ELF-1 (cell line): Measurements from ENCODE around the gene CEP170.
"Not testable (repeated sequence)": the region's sequence is repeated elsewhere in the genome, so short reads cannot be mapped to it uniquely, and the experiment has no call there.

Experiments
- DNase-seq: peaks from one replicate; pipeline ENCODE4 v3.0.0-alpha.2; 2016; ENCODE audit warnings: low read depth, low spot score

CEP170 gene

GRCh38 chr1:243177792-243178191, 77.3 kb downstream of the CEP170 start:
- not testable (repeated sequence) for DNase-seq

DNA sequence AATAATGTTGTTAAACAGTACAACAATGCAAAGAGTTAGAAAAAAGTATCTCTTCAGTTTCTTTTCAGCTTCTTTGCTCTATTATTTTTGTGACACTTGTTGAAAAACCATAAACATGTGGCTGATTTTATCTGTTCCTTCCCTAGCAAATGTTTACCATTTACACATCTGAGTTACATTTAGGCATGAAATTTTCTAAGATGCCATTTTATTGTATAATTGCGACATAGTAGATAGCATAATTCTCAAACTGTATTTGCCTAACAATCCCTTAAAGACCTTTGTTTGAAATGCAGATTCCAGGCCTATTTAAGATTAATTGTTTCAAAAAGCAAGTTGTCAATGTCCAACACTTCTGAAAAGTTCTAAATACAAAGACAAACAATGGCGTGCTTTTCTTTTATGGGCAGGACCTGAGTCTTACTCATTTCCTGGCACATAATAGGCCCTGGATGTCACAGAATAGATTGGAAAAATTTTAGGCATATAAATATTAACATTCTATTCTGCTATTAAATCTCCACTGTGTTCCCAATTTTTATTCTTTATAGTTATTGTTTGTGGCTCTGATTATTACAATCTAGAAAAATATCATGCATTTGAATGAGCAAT, 81.2 kb downstream of the CEP170 start:
- DNase-seq = not testable (repeated sequence)

GRCh38 chr1:243164911-243165310, 90.2 kb downstream of the CEP170 start:
- DNase-seq = not testable (repeated sequence)

DNA sequence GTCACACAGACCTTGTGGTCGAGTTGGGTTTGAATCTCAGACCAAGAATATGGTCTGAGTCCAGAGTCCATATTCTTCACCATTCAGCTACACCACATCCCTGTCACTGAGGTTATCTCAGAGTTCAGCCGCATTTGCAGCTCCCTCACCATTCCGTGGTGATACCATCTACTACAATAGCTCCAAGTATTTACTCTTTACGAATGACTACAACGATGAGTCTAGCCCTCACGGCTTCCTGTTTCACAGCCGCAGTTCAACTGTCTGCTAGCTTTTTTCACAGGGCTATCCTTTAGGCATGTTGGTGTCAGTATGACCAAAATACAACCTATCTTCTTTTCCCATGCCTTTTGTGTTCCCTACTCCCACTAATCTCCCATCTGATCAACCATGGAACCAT, 104.2 kb downstream of the CEP170 start:
- DNase-seq = peak; percentile 4

DNA sequence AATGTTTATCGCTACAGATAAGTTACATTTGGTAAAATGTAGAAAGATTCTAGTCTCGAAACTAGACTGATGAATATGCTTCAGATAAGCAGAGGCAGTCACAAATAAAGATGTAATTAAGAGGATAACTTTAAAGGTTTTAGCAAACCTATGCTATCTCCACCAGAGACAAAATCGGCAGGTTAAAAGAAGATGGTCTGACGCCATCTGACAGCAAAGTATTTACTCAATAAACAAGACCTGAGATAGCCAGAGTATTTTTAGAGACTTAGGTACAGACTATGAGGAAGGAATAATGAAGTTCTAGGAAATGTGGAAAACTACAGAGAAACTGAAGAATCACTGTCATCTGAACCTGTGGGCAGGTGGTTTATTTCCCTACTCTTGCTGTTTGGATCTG, 106.0 kb downstream of the CEP170 start:
- DNase-seq = not testable (repeated sequence)

- not testable (repeated sequence) for DNase-seq
Measured at GRCh38 chr1:243147351-243147750, 107.7 kb downstream of the CEP170 start.

DNA sequence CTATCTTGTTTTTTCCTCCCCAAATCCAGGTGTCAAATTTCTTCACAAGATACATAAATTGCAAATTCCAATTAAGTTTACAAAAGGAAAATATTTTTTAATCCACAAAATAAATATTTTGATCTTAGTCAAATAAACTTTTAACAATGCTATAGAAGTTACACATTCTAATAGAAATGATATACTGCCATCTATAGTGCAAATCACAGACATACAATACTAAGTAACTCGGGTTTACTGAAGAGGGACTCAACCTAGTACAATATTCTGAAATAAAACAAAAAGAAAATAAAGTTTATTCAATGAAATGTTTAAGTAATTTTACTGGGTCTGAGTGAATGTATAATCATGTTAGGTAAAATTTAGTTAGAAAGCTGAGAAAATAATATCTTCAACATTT, 114.6 kb downstream of the CEP170 start:
- not testable (repeated sequence) for DNase-seq

DNA sequence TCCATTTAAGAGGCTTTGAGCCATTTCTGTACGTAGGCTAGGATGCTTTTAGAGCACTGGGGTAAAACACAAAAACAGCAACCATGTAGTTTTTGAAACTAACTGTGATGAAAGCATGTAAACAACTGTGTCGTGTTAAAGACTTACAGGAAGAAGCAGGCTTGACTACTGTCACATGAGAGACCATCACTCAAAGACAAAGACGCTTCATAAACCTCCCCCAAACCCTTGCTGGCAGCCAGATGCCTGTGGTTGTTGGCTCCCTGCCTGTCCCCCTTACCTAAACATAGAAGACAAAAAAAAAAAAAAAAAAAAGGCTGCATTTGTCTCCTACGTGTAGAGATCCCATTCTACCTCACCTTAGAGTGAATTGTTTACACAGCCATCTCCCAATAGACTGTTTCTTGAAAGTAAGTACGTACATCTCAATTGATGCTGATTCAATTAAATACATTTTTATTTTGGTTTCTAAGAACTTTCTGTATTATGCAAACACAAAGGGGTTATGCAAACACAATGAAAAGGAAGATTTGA, 132.1 kb downstream of the CEP170 start:
- not testable (repeated sequence) for DNase-seq

DNA sequence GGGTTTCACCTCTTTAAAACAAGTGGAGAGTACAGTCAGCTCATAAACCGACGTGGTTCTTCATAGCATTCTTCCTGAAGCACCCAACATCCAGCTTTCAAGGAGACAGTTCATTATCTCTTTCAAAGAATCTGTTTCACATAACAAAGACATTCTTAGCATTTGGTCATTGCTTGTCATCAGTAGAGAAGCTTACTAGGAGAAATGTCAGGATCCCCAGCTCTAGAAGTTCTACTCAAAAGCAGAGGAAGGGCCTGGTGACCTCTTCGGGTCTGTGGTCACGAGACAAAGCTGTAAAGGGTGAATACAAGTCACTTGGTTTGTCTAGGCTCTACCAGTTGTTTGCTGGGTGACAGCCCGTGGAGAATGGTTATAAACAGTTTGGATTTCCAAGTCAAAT, 133.1 kb downstream of the CEP170 start:
- not testable (repeated sequence) for DNase-seq

GRCh38 chr1:243118601-243119322, 136.3 kb downstream of the CEP170 start:
- not testable (repeated sequence) for DNase-seq

- DNase-seq = not testable (repeated sequence)
Measured at GRCh38 chr1:243116187-243116586, 138.9 kb downstream of the CEP170 start.

- DNase-seq = not testable (repeated sequence)
Measured at GRCh38 chr1:243114769-243115168, 140.3 kb downstream of the CEP170 start.

- peak; percentile 54 for DNase-seq
Measured at GRCh38 chr1:243114059-243114713, 140.9 kb downstream of the CEP170 start.

GRCh38 chr1:243107171-243107570, 147.9 kb downstream of the CEP170 start:
- not testable (repeated sequence) for DNase-seq

DNA sequence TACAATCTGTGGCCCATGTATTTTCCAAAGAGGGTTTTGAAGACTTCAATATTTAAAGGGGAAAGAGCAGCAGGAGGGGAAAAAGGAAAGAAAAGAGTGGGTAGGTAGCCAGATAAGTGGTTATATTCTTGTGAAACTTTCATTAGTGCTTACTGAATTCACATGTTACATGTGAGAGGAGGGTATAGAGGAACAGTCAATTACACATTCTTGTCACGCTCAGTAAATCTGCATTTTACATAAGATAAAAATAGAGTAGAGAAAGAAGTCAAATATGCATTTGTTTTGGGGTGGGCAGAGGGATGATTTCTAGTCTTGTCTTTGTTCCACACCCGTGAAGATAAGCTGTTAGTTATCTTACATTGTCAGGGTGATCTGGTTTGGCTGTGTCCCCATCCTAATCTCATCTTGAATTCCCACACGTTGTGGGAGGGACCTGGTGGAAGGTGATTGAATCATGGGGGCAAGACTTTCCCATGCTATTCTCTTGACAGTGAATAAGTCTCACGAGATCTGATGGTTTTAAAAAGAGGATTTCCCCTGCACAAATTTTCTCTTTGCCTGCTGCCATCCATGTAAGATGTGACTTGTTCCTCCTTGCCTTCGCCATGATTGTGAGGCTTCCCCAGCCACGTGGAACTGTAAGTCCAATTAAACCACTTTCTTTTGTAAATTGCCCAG, 149.3 kb downstream of the CEP170 start:
- DNase-seq = not testable (repeated sequence)

DNA sequence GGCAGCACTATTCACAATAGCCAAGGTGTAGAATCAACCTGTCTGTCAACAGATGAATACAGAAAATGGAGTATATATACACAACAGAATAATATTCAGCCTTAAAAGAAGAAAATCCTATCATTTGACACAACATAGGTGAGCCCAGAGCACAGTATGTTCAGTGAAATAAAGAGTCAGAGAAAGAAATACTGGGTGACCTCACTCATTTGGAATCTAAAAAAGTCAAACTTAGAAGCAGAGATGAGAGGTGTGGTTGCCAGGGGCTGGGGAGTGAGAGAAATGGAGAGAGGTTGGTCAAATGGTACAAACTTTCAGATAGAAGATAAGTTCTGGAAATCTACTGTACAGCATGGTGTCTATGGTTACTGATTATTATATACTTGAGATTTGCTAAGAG, 150.0 kb downstream of the CEP170 start:
- not testable (repeated sequence) for DNase-seq

DNA sequence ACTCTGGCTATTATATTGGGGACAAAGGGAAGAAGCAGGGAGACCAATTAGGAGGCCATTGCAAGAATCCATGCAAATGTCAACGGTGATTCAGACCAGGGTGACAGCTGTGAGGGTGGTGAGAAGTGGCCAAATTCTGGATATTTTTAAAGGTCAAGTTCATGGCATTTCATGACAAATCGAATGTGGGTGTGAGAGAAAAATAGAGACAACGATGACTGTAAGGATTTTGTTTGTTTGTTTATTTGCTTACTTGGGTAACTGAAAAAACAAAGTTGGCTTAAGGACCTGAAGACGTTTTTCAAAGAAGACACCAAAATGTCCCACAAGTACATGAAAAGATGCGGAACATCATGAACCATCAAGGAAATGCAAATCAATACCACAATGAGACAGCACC, 150.6 kb downstream of the CEP170 start:
- not testable (repeated sequence) for DNase-seq

DNA sequence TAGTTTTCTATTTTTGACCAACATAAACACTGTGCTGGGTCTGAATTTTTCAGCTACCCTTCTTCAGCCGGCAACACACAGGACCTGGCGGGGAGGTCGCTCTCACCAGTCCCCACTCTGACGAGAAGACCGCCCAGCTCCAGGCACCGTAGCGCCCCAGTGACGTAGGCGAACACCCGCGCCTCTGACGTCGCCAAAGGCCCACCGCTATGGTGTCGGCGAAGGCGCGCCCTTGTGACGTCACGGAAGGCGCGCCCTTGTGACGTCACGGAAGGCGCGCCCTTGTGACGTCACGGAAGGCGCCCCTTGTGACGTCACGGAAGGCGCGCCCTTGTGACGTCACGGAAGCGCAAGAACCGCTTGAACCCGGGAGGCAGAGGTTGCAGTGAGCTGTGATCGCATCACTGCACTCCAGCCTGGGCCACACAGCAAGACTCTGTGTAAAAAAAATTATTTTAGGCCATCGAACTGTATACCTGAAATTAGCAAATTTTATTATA, 153.5 kb downstream of the CEP170 start:
- not testable (repeated sequence) for DNase-seq

DNA sequence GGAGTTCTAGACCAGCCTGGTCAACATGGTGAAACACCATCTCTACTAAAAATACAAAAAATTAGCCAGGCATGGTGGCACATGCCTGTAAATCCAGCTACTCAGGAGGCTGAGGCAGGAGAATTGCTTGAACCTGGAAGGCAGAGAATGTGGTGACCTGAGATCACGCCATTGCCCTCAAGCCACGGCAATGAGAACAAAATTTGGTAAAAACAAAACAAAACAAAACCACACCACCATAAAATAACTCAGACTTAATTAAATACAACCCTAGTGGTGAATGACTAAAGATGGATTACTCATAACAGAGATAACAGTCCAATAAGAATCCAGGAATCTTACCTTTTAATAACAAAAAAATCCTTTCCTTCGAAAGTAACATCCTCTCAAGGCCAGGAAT, 167.7 kb downstream of the CEP170 start:
- not testable (repeated sequence) for DNase-seq
